Measurements from ENCODE around the gene PTH2R. TPM values are rescaled to one million over a fixed set of nuclear protein-coding genes. Genes with fewer than 3 reads are reported as not detected.

Gene PTH2R
- total and polyA plus RNA-seq, 4 donors = 0.01 to 1.5 (median 0.08) TPM; not detected in 1

- Histone ChIP-seq H3K4me1 (ENCODE audit: control insufficient read depth in 4 of 4, insufficient read depth in 4 of 4, low read length in 3 of 4) (no peaks in the 10 kb centered on the region), H3K27me3 (ENCODE audit: control insufficient read depth in 4 of 4, insufficient read depth in 4 of 4, low read length in 3 of 4) (no peaks in the 10 kb centered on the region), H3K4me3 (ENCODE audit: low read depth in 1 of 3, low read length in 3 of 3) (no peak overlapping the region), H3K9ac (ENCODE audit: low read depth in 1 of 2, low read length in 2 of 2) (no peak overlapping the region), H3K27ac (ENCODE audit: low read depth in 1 of 2, low read length in 2 of 2) (no peak overlapping the region), H3K9me3 (ENCODE audit: control insufficient read depth in 4 of 4, low read length in 3 of 4) (peaks cover 0 to 1% (median 0%) of the 10 kb centered on the region in 4 donors), H3K36me3 (ENCODE audit: control insufficient read depth in 4 of 4, insufficient read depth in 3 of 4, low read depth in 1 of 4, low read length in 3 of 4) (no peaks in the 10 kb centered on the region)
- 76% methylated on average over 4 of the region's 4 CpGs for WGBS
- TF ChIP-seq RXRA (IDR thresholded peaks at IDR 0.05) (no peak), RAD21 (IDR thresholded peaks at IDR 0.05) (no peak), HNF4A (conservative IDR thresholded peaks at IDR 0.05) (no peak), JUND (IDR thresholded peaks at IDR 0.05) (no peak), FOXA2 (IDR thresholded peaks at IDR 0.05) (no peak), REST (IDR thresholded peaks at IDR 0.05) (no peak), SP1 (IDR thresholded peaks at IDR 0.05) (no peak), NR2F2 (IDR thresholded peaks at IDR 0.05) (no peak), ATF3 (IDR thresholded peaks at IDR 0.05) (no peak), MAX (IDR thresholded peaks at IDR 0.05) (no peak), GABPA (IDR thresholded peaks at IDR 0.05 in 1 of 2, conservative IDR thresholded peaks at IDR 0.05 in 1 of 2) (no peak), HNF4G (IDR thresholded peaks at IDR 0.05) (no peak)
- DNase-seq (ENCODE audit: low spot score) = no peak
Measured at GRCh38 chr2:208415255-208415654, 8.7 kb downstream of the PTH2R start.

GRCh38 chr2:208415897-208416296 is 9.3 kb downstream of the PTH2R start:
- Histone ChIP-seq H3K9ac (ENCODE audit: low read depth in 1 of 2, low read length in 2 of 2) (no peak overlapping the region), H3K36me3 (ENCODE audit: control insufficient read depth in 4 of 4, insufficient read depth in 3 of 4, low read depth in 1 of 4, low read length in 3 of 4) (no peaks in the 10 kb centered on the region), H3K27me3 (ENCODE audit: control insufficient read depth in 4 of 4, insufficient read depth in 4 of 4, low read length in 3 of 4) (no peaks in the 10 kb centered on the region), H3K27ac (ENCODE audit: low read depth in 1 of 2, low read length in 2 of 2) (no peak overlapping the region), H3K4me3 (ENCODE audit: low read depth in 1 of 3, low read length in 3 of 3) (no peak overlapping the region), H3K9me3 (ENCODE audit: control insufficient read depth in 4 of 4, low read length in 3 of 4) (peaks cover 0 to 1% (median 0%) of the 10 kb centered on the region in 4 donors), H3K4me1 (ENCODE audit: control insufficient read depth in 4 of 4, insufficient read depth in 4 of 4, low read length in 3 of 4) (no peaks in the 10 kb centered on the region)
- TF ChIP-seq YY1 (IDR thresholded peaks at IDR 0.05) = no peak
- no peak for TF ChIP-seq MAX (IDR thresholded peaks at IDR 0.05)
- no peak for TF ChIP-seq RAD21 (IDR thresholded peaks at IDR 0.05)
- TF ChIP-seq ATF3 (IDR thresholded peaks at IDR 0.05) = no peak
- TF ChIP-seq SP1 (IDR thresholded peaks at IDR 0.05) = no peak
- TF ChIP-seq FOXA2 (IDR thresholded peaks at IDR 0.05) = no peak
- no peak for TF ChIP-seq RXRA (IDR thresholded peaks at IDR 0.05)
- no peak for TF ChIP-seq HNF4G (IDR thresholded peaks at IDR 0.05)
- no peak for TF ChIP-seq FOXA1 (IDR thresholded peaks at IDR 0.05)
- no peak for TF ChIP-seq CTCF (IDR thresholded peaks at IDR 0.05; ENCODE audit: low read depth, low read length, missing input control)
- no peak for TF ChIP-seq EGR1 (IDR thresholded peaks at IDR 0.05; ENCODE audit: low read depth in 2 of 2)
- TF ChIP-seq REST (IDR thresholded peaks at IDR 0.05) = no peak
- TF ChIP-seq JUND (IDR thresholded peaks at IDR 0.05) = no peak
- no peak for TF ChIP-seq HNF4A (conservative IDR thresholded peaks at IDR 0.05)
- TF ChIP-seq ZBTB33 (IDR thresholded peaks at IDR 0.05) = no peak
- no peak for TF ChIP-seq TAF1 (conservative IDR thresholded peaks at IDR 0.05)
- TF ChIP-seq NR2F2 (IDR thresholded peaks at IDR 0.05) = no peak
- no peak for TF ChIP-seq GABPA (IDR thresholded peaks at IDR 0.05 in 1 of 2, conservative IDR thresholded peaks at IDR 0.05 in 1 of 2)
- 60% methylated on average over 2 of the region's 2 CpGs for WGBS
- DNase-seq (ENCODE audit: low spot score) = no peak
